SK-N-SH (cell line): ENCODE data around the gene UBE2L5. TPM values are rescaled to one million over a fixed set of nuclear protein-coding genes. Genes with fewer than 3 reads are reported as not detected.

Experiments
- CTCF ChIA-PET: fragments of 300-600, 350-600 bp; formaldehyde crosslinking; extraction: SDS; loops from one replicate; lab custom pipeline; 2021; lab: Yijun Ruan, JAX
- POLR2A ChIA-PET: fragments of 350-600 bp; sonication (Branson Sonifier 250); formaldehyde crosslinking; extraction: SDS; loops from one replicate; lab custom pipeline; 2020; ENCODE audit warnings: antibody characterized with exemption, inconsistent platforms; lab: Yijun Ruan, JAX
- DNase-seq: peaks from one replicate; pipeline ENCODE4 v3.0.0; 2012
- H2AFZ ChIP-seq: fragments of 200-600 bp; sonication (generic); 2 replicates; pipeline ENCODE4 v1.8.1; 2016; ENCODE audit warnings: antibody characterized with exemption, mild to moderate bottlenecking, low read depth
- H3F3A ChIP-seq: fragments of 200-600 bp; sonication (generic); replicated peaks from 2 replicates; pipeline ENCODE3; 2016; ENCODE audit warnings: antibody characterized with exemption, mild to moderate bottlenecking; ENCODE audit not compliant: insufficient read depth
- H3K27ac ChIP-seq, 2 experiments: fragments of 200-500 bp in 1 of 2; fragments of 200-600 bp in 1 of 2; sonication (Bioruptor generic) in 1 of 2; sonication (generic), shearing (Covaris generic) in 1 of 2; 2 replicates each; pipeline versions ENCODE4 v1.5.1 to v1.6.1; 2014 to 2016; ENCODE audit warnings: low read depth in 2 of 2, inconsistent platforms in 1 of 2, low read length in 1 of 2, mild to moderate bottlenecking in 1 of 2, mixed read lengths in 1 of 2
- H3K27me3 ChIP-seq: fragments of 200-600 bp; sonication (generic), shearing (Covaris generic); 2 replicates; pipeline ENCODE4 v1.6.1; 2016; ENCODE audit warnings: mixed run types; ENCODE audit not compliant: insufficient read depth
- H3K36me3 ChIP-seq, 2 experiments: fragments of 200-500 bp in 1 of 2; fragments of 200-600 bp in 1 of 2; sonication (Bioruptor generic) in 1 of 2; sonication (generic) in 1 of 2; replicated peaks in 1 of 2; 2 replicates each; pipeline versions ENCODE3 to v1.5.1; 2014 to 2016; ENCODE audit warnings: low read length in 1 of 2, mild to moderate bottlenecking in 1 of 2; ENCODE audit not compliant: insufficient read depth in 2 of 2, control insufficient read depth in 1 of 2
- H3K4me1 ChIP-seq, 2 experiments: fragments of 200-500 bp in 1 of 2; fragments of 200-600 bp in 1 of 2; sonication (Bioruptor generic) in 1 of 2; sonication (generic), shearing (Covaris generic) in 1 of 2; 2 replicates each; pipeline versions ENCODE4 v1.5.1 to v1.6.1; 2014 to 2016; ENCODE audit warnings: low read depth in 1 of 2, low read length in 1 of 2, mixed run types in 1 of 2; ENCODE audit not compliant: insufficient read depth in 2 of 2, control insufficient read depth in 1 of 2
- H3K4me2 ChIP-seq: fragments of 200-600 bp; sonication (generic), shearing (Covaris generic); 2 replicates; pipeline ENCODE4 v1.6.1; 2017; ENCODE audit warnings: mixed run types
- H3K4me3 ChIP-seq, 2 experiments: fragments of 200-500 bp in 1 of 2; fragments of 200-600 bp in 1 of 2; sonication (Bioruptor generic) in 1 of 2; sonication (generic), shearing (Covaris generic) in 1 of 2; 2 replicates each; pipeline versions ENCODE4 v1.5.1 to v1.8.1; 2014 to 2016; ENCODE audit warnings: low read depth in 2 of 2, inconsistent platforms in 1 of 2, low read length in 1 of 2, mild to moderate bottlenecking in 1 of 2, mixed read lengths in 1 of 2, moderate library complexity in 1 of 2
- H3K79me2 ChIP-seq: fragments of 200-600 bp; sonication (generic); 2 replicates; pipeline ENCODE4 v1.8.1; 2017; ENCODE audit warnings: mild to moderate bottlenecking; ENCODE audit not compliant: insufficient read depth
- H3K9ac ChIP-seq: fragments of 200-600 bp; sonication (generic); 2 replicates; pipeline ENCODE4 v1.6.1; 2017; ENCODE audit warnings: mixed run types
- H3K9me2 ChIP-seq: fragments of 200-600 bp; sonication (generic); 2 replicates; pipeline ENCODE4 v1.6.1; 2017; ENCODE audit warnings: mixed run types
- H3K9me3 ChIP-seq: fragments of 200-600 bp; sonication (generic); 2 replicates; pipeline ENCODE4 v1.6.1; 2017; ENCODE audit warnings: mixed run types, mild to moderate bottlenecking, moderate library complexity
- H4K20me1 ChIP-seq: fragments of 200-600 bp; sonication (generic); 2 replicates; pipeline ENCODE4 v1.6.1; 2017; ENCODE audit warnings: mild to moderate bottlenecking, mixed run types; ENCODE audit not compliant: insufficient read depth
- ELF1 ChIP-seq: IDR thresholded peaks from 2 replicates; pipeline ENCODE4 v1.4.0; 2012
- EP300 ChIP-seq, 2 experiments: IDR thresholded peaks; 2 replicates each; pipeline versions ENCODE4 v1.4.0 to v1.6.1; 2012; ENCODE audit warnings: borderline replicate concordance in 1 of 2, low read depth in 1 of 2, low read length in 1 of 2
- EZH2phosphoT487 ChIP-seq: fragments of 200-600 bp; sonication (generic); IDR thresholded peaks from 2 replicates; pipeline ENCODE4 v1.6.1; 2017; ENCODE audit warnings: low read depth, mixed run types, mild to moderate bottlenecking, antibody characterized with exemption, moderate library complexity, borderline replicate concordance
- FOXJ3 ChIP-seq: sonication (generic); formaldehyde crosslinking; IDR thresholded peaks from 2 replicates; pipeline ENCODE4 v1.5.1; 2020; ENCODE audit warnings: mild to moderate bottlenecking, missing genetic modification reagents
- FOXM1 ChIP-seq: IDR thresholded peaks from 2 replicates; pipeline ENCODE4 v1.4.0; 2012; ENCODE audit warnings: low read depth, mild to moderate bottlenecking
- GABPA ChIP-seq: IDR thresholded peaks from 2 replicates; pipeline ENCODE4 v1.4.0; 2012; ENCODE audit warnings: low read depth, mild to moderate bottlenecking
- NRF1 ChIP-seq: IDR thresholded peaks from 2 replicates; pipeline ENCODE4 v1.6.1; 2012; ENCODE audit warnings: low read depth, mild to moderate bottlenecking, low read length
- POLR2AphosphoS5 ChIP-seq: IDR thresholded peaks from 2 replicates; pipeline ENCODE4 v1.6.1; 2012; ENCODE audit warnings: low read depth, low read length
- RFX5 ChIP-seq: IDR thresholded peaks from 2 replicates; pipeline ENCODE4 v1.6.1; 2012; ENCODE audit warnings: mild to moderate bottlenecking, improper control_type of control experiment, low read length
- SIN3A ChIP-seq: IDR thresholded peaks from 2 replicates; pipeline ENCODE4 v1.6.1; 2012; ENCODE audit warnings: low read depth, mild to moderate bottlenecking, low read length, moderate library complexity, borderline replicate concordance
- SMC3 ChIP-seq: IDR thresholded peaks from 2 replicates; pipeline ENCODE4 v1.6.1; 2012; ENCODE audit warnings: low read depth, low read length, improper control_type of control experiment
- TAF1 ChIP-seq: IDR thresholded peaks from 2 replicates; pipeline ENCODE4 v1.6.1; 2012; ENCODE audit warnings: low read depth, mild to moderate bottlenecking, low read length, moderate library complexity, borderline replicate concordance
- TCF12 ChIP-seq: IDR thresholded peaks from 2 replicates; pipeline ENCODE4 v1.4.0; 2012
- TEAD4 ChIP-seq: IDR thresholded peaks from 2 replicates; pipeline ENCODE4 v1.4.0; 2012; ENCODE audit warnings: mild to moderate bottlenecking, borderline replicate concordance; ENCODE audit not compliant: insufficient read depth
- WGBS: methylation state at CpG from one replicate; pipeline ENCODE4 v1.1.6; 2017; ENCODE audit warnings: low lambda C conversion rate; 5-methylcytosine and 5-hydroxymethylcytosine counted together
- polyA plus RNA-seq, 3 experiments: library from polyadenylated mRNA; depleted of rRNA; stranded (reverse); fragments of >200 nt; gene quantifications; 2 replicates each; pipeline ENCODE4 v1.2.3, GENCODE V29; 2012
- TF ChIP-seq, protein P1 (sequence below): IDR thresholded peaks from 2 replicates; pipeline ENCODE4 v1.4.0; 2012; ENCODE audit warnings: low read depth, borderline replicate concordance
- TF ChIP-seq, protein P2 (sequence below): fragments of 150-350 bp; IDR thresholded peaks from 2 replicates; pipeline ENCODE4 v1.6.1; 2017; ENCODE audit warnings: antibody characterized with exemption, low read length, low read depth, borderline replicate concordance
- TF ChIP-seq, protein P3 (sequence below): fragments of 200-600 bp; sonication (generic); IDR thresholded peaks from 2 replicates; pipeline ENCODE4 v1.6.1; 2017; ENCODE audit warnings: antibody characterized with exemption, mild to moderate bottlenecking, moderate library complexity
- TF ChIP-seq, protein P4 (sequence below): fragments of 150-350 bp; IDR thresholded peaks from 2 replicates; pipeline ENCODE4 v1.6.1; 2016; ENCODE audit warnings: mild to moderate bottlenecking, low read depth, low read length

Gene UBE2L5
- 0.02 and 0.15 TPM in 2 replicates for polyA plus RNA-seq (2012; rRNA removed)
- polyA plus RNA-seq (2012; cell fraction: cytosol; rRNA removed) = 0.10 and 0.15 TPM in 2 replicates
- 0.18 and 0.33 TPM in 2 replicates for polyA plus RNA-seq (2012; cell fraction: nucleus; rRNA removed)

DNA sequence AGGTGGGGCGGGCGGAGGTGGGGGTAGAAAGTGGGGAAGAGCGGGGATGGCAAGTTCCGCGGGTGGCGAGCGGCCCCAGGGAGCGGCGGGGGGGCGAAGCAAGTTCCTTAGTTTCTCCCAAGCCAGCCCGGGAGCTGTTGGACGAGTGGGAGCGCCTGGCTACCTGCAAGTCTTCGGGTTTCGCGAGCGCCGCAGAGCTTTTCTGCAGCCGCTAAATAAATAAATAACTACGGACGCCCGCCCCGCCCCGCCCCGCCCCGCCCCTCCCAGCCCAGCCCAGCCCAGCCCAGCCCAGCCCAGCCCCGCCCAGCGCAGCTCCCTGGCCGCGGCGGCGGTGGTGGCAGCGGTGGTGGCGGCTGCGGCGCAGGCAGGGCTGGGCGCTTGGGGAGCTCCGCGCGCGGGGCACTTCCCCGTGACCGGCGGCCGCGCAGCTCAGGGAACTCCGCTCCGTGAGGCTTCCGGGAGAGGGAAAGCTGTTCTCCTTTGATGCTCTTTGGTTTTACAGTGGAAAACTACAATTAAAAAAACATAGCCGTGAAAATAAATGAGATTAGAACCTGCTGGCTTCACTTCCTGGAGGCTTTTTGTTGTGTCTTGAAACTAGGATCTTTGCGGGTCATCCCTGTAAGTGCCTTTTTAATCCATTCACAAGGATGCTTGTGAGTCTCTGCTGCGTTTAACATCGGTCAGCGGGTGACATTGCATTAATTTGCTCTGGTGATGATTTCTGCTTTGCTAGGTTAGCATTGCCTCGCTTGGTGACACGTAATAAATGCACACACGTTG lies at the start of gene UBE2L5:
TSS of gene UBE2L5 (plus strand) at position 440 of the 786 bp plus-strand sequence. CDS start 5,498 bp downstream, outside the sequence.
- WGBS = 3% methylated on average over 39 of the region's 57 CpGs
- Histone ChIP-seq H3K4me1 (peaks cover 7 to 11% of the 10 kb centered on the region in 2 experiments; a peak in 2 of 4 replicates), H3K79me2 (no peaks in the 10 kb centered on the region), H3K9ac (peak within 1 kb of the TSS; percentile 86), H3K27ac (peak within 1 kb of the TSS; percentile 86), H3K4me2 (peak within 1 kb of the TSS; percentile 92), H3K36me3 (no peaks in the 10 kb centered on the region), H3K9me3 (no peaks in the 10 kb centered on the region), H3K27me3 (no peaks in the 10 kb centered on the region), H3F3A (peaks cover 12% of the 10 kb centered on the region), H2AFZ (peak within 1 kb of the TSS; percentile 95), H3K9me2 (no peaks in the 10 kb centered on the region), H3K4me3 (peak within 1 kb of the TSS; percentile 65 to 77), H4K20me1 (no peaks in the 10 kb centered on the region)
- DNase-seq = peak; percentile 86
- TF ChIP-seq NRF1 (0 out of 2 replicates have a peak, but pooled peaks have one; percentile 17), EZH2phosphoT487 (no peak)
- POLR2A ChIA-PET = interaction anchor here (0.7 to 1.3 kb wide), 5 partner anchors 9 to 115 kb away, joined by 3 read pairs; partner anchors contain the start of genes HMGB1 and KATNAL1
- CTCF ChIA-PET = no interaction called here

DNA sequence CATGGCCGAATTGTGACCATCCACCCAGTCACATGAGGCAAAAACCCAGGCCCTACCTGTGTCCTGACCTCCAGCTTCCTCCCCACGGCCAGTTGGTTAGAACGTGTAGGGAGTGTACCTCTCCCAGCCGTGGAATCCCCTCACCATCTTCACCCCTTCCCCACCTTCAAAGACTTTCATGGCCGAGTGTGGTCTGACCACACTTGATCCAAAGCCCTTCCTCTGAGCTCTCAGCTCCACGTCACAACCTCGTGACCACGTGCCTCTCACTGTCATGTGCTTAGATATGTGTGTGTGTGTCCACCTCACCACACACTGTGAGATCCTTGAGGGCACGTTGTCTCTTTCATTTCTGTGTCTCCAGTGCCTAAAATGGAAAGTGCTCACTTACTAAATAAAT lies 48.6 kb upstream of the UBE2L5 start:
- WGBS = 83% methylated on average over 9 of the region's 9 CpGs
- no peak overlapping the region for H3K4me2 ChIP-seq
- H3K9me3 ChIP-seq = no peaks in the 10 kb centered on the region
- H2AFZ ChIP-seq = no peak overlapping the region
- no peak overlapping the region for H3K9ac ChIP-seq
- no peak overlapping the region for H3K27ac ChIP-seq
- H3K36me3 ChIP-seq = no peaks in the 10 kb centered on the region
- ChIA-PET POLR2A (interaction anchor here (0.6 kb wide), 1 partner anchor 20 kb away, joined by 6 read pairs; no protein-coding TSS in a partner anchor), CTCF (interaction anchor here (1.9 kb wide), 1 partner anchor 241 kb away, joined by 6 read pairs; no protein-coding TSS in a partner anchor)
- H3K27me3 ChIP-seq = no peaks in the 10 kb centered on the region
- H3K9me2 ChIP-seq = no peaks in the 10 kb centered on the region
- DNase-seq = no peak
- no peak overlapping the region for H3K4me3 ChIP-seq
- H3F3A ChIP-seq = no peaks in the 10 kb centered on the region
- H4K20me1 ChIP-seq = no peaks in the 10 kb centered on the region
- no peaks in the 10 kb centered on the region for H3K79me2 ChIP-seq
- TF ChIP-seq, protein P1, sequence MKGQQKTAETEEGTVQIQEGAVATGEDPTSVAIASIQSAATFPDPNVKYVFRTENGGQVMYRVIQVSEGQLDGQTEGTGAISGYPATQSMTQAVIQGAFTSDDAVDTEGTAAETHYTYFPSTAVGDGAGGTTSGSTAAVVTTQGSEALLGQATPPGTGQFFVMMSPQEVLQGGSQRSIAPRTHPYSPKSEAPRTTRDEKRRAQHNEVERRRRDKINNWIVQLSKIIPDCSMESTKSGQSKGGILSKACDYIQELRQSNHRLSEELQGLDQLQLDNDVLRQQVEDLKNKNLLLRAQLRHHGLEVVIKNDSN = no peak
- TF ChIP-seq POLR2AphosphoS5 = no peak
- TF ChIP-seq, protein P2, sequence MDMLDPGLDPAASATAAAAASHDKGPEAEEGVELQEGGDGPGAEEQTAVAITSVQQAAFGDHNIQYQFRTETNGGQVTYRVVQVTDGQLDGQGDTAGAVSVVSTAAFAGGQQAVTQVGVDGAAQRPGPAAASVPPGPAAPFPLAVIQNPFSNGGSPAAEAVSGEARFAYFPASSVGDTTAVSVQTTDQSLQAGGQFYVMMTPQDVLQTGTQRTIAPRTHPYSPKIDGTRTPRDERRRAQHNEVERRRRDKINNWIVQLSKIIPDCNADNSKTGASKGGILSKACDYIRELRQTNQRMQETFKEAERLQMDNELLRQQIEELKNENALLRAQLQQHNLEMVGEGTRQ = no peak
- TF ChIP-seq ELF1 = no peak
- no peak for TF ChIP-seq GABPA
- no peak for TF ChIP-seq SIN3A
- TF ChIP-seq SMC3 = no peak
- no peak for TF ChIP-seq TAF1
- no peak for TF ChIP-seq EP300 (IDR thresholded peaks at IDR 0.05; ENCODE audit: borderline replicate concordance in 1 of 2, low read depth in 1 of 2, low read length in 1 of 2)
- TF ChIP-seq RFX5 = no peak
- no peak for TF ChIP-seq FOXM1
- no peak for TF ChIP-seq FOXJ3 (CRISPR knock-in tag)
- no peak for TF ChIP-seq TCF12
- TF ChIP-seq TEAD4 = no peak
- TF ChIP-seq, protein P3, sequence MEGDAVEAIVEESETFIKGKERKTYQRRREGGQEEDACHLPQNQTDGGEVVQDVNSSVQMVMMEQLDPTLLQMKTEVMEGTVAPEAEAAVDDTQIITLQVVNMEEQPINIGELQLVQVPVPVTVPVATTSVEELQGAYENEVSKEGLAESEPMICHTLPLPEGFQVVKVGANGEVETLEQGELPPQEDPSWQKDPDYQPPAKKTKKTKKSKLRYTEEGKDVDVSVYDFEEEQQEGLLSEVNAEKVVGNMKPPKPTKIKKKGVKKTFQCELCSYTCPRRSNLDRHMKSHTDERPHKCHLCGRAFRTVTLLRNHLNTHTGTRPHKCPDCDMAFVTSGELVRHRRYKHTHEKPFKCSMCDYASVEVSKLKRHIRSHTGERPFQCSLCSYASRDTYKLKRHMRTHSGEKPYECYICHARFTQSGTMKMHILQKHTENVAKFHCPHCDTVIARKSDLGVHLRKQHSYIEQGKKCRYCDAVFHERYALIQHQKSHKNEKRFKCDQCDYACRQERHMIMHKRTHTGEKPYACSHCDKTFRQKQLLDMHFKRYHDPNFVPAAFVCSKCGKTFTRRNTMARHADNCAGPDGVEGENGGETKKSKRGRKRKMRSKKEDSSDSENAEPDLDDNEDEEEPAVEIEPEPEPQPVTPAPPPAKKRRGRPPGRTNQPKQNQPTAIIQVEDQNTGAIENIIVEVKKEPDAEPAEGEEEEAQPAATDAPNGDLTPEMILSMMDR = no peak
- TF ChIP-seq NRF1 = no peak
- TF ChIP-seq, protein P4, sequence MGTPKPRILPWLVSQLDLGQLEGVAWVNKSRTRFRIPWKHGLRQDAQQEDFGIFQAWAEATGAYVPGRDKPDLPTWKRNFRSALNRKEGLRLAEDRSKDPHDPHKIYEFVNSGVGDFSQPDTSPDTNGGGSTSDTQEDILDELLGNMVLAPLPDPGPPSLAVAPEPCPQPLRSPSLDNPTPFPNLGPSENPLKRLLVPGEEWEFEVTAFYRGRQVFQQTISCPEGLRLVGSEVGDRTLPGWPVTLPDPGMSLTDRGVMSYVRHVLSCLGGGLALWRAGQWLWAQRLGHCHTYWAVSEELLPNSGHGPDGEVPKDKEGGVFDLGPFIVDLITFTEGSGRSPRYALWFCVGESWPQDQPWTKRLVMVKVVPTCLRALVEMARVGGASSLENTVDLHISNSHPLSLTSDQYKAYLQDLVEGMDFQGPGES = no peak
- peaks cover 0 to 3% of the 10 kb centered on the region in 2 experiments; a peak in 1 of 4 replicates for H3K4me1 ChIP-seq
